Smooth muscle cell (in vitro differentiated cells): ENCODE measurements around the gene FXYD2. TPM values are rescaled to one million over a fixed set of nuclear protein-coding genes. Genes with fewer than 3 reads are reported as not detected.

Experiments used
- DNase-seq: peaks from one replicate; lab custom pipeline; 2025; ENCODE audit not compliant: unreplicated experiment; lab: John Stamatoyannopoulos, UW
- H2AFZ ChIP-seq: fragments of 200-600 bp; sonication (generic); 2 replicates; pipeline ENCODE4 v1.6.0; 2016; ENCODE audit warnings: antibody characterized with exemption, low read depth, mild to moderate bottlenecking
- H3F3A ChIP-seq: fragments of 200-600 bp; sonication (generic); 2 replicates; pipeline ENCODE4 v1.6.0; 2017; ENCODE audit warnings: antibody characterized with exemption, low read depth
- H3K27ac ChIP-seq: fragments of 200-600 bp; sonication (generic); 2 replicates; pipeline ENCODE4 v1.5.1; 2016; ENCODE audit warnings: low read depth, mild to moderate bottlenecking
- H3K27me3 ChIP-seq: fragments of 200-600 bp; sonication (generic); 2 replicates; pipeline ENCODE4 v1.6.1; 2016; ENCODE audit warnings: low read depth, mild to moderate bottlenecking
- H3K36me3 ChIP-seq: fragments of 200-600 bp; sonication (generic); 2 replicates; pipeline ENCODE4 v1.5.1; 2016; ENCODE audit warnings: low read depth
- H3K4me1 ChIP-seq: fragments of 200-600 bp; sonication (generic); 2 replicates; pipeline ENCODE4 v1.5.1; 2016; ENCODE audit warnings: low read depth
- H3K4me2 ChIP-seq: fragments of 200-600 bp; sonication (generic); 2 replicates; pipeline ENCODE4 v1.6.0; 2016; ENCODE audit warnings: mild to moderate bottlenecking
- H3K4me3 ChIP-seq: fragments of 200-600 bp; sonication (generic); 2 replicates; pipeline ENCODE4 v1.5.1; 2016; ENCODE audit warnings: mild to moderate bottlenecking
- H3K79me2 ChIP-seq: fragments of 200-600 bp; sonication (generic); 2 replicates; pipeline ENCODE4 v1.6.0; 2016; ENCODE audit warnings: low read depth, mild to moderate bottlenecking
- H3K9ac ChIP-seq: fragments of 200-600 bp; sonication (generic); 2 replicates; pipeline ENCODE4 v1.6.0; 2016; ENCODE audit warnings: low read depth
- H3K9me3 ChIP-seq: fragments of 200-600 bp; sonication (generic); replicated peaks from 2 replicates; pipeline ENCODE4 v1.5.1; 2016; ENCODE audit warnings: low read depth
- H4K20me1 ChIP-seq: fragments of 200-600 bp; sonication (generic); 2 replicates; pipeline ENCODE4 v1.6.0; 2016; ENCODE audit warnings: low read depth
- WGBS: methylation state at CpG from one replicate; pipeline ENCODE4 v1.1.7; 2016; ENCODE audit warnings: low lambda C conversion rate; 5-methylcytosine and 5-hydroxymethylcytosine counted together
- polyA plus RNA-seq: library from polyadenylated mRNA; unstranded; fragments of >200 nt; fragmentation: Nextera tagmentation; extraction: Ambion mirVana; gene quantifications from 2 replicates; pipeline ENCODE4 v1.2.1, GENCODE V29; 2016
- total RNA-seq: library from RNA; depleted of rRNA; stranded (reverse); fragments of >200 nt; gene quantifications from 2 replicates; pipeline ENCODE4 v1.2.3, GENCODE V29; 2014
- TF ChIP-seq, protein P1 (sequence below): fragments of 200-600 bp; sonication (generic); IDR thresholded peaks from 2 replicates; pipeline ENCODE4 v1.5.1; 2017; ENCODE audit warnings: borderline replicate concordance, mild to moderate bottlenecking, antibody characterized with exemption; ENCODE audit not compliant: insufficient read depth, poor library complexity, severe bottlenecking

Gene FXYD2
- total and polyA plus RNA-seq, 2 experiments from 2014 or later, result 1.00 TPM; not detected in 1

- Histone ChIP-seq H2AFZ (no peak overlapping the region), H4K20me1 (peaks cover 24% of the 10 kb centered on the region), H3K79me2 (peaks cover 6% of the 10 kb centered on the region), H3K36me3 (no peaks in the 10 kb centered on the region), H3K4me1 (peaks cover 33% of the 10 kb centered on the region), H3K27ac (peak overlapping the region; percentile 6), H3K9me3 (no peaks in the 10 kb centered on the region), H3K9ac (no peak overlapping the region), H3F3A (no peaks in the 10 kb centered on the region), H3K27me3 (no peaks in the 10 kb centered on the region), H3K4me3 (no peak overlapping the region), H3K4me2 (no peak overlapping the region)
- DNase-seq, result no peak
- TF ChIP-seq, protein P1, sequence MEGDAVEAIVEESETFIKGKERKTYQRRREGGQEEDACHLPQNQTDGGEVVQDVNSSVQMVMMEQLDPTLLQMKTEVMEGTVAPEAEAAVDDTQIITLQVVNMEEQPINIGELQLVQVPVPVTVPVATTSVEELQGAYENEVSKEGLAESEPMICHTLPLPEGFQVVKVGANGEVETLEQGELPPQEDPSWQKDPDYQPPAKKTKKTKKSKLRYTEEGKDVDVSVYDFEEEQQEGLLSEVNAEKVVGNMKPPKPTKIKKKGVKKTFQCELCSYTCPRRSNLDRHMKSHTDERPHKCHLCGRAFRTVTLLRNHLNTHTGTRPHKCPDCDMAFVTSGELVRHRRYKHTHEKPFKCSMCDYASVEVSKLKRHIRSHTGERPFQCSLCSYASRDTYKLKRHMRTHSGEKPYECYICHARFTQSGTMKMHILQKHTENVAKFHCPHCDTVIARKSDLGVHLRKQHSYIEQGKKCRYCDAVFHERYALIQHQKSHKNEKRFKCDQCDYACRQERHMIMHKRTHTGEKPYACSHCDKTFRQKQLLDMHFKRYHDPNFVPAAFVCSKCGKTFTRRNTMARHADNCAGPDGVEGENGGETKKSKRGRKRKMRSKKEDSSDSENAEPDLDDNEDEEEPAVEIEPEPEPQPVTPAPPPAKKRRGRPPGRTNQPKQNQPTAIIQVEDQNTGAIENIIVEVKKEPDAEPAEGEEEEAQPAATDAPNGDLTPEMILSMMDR, result no peak
- WGBS, result 73% methylated on average over 9 of the region's 9 CpGs
Measured at GRCh38 chr11:117870103-117870952, 45.8 kb upstream of the FXYD2 start.

GRCh38 chr11:117869604-117870003, 45.1 kb upstream of the FXYD2 start:
- no peak overlapping the region for H3K9ac ChIP-seq
- H3K79me2 ChIP-seq, result peaks cover 6% of the 10 kb centered on the region
- H3K27me3 ChIP-seq, result no peaks in the 10 kb centered on the region
- H3K9me3 ChIP-seq, result no peaks in the 10 kb centered on the region
- H2AFZ ChIP-seq, result no peak overlapping the region
- H3F3A ChIP-seq, result no peaks in the 10 kb centered on the region
- peaks cover 26% of the 10 kb centered on the region for H3K4me1 ChIP-seq
- TF ChIP-seq, protein P1, result no peak
- DNase-seq, result no peak
- no peak overlapping the region for H3K4me2 ChIP-seq
- peak overlapping the region; percentile 6 for H3K27ac ChIP-seq
- H3K36me3 ChIP-seq, result no peaks in the 10 kb centered on the region
- WGBS, result 51% methylated on average over 4 of the region's 4 CpGs
- H3K4me3 ChIP-seq, result no peak overlapping the region
- peaks cover 28% of the 10 kb centered on the region for H4K20me1 ChIP-seq

DNA sequence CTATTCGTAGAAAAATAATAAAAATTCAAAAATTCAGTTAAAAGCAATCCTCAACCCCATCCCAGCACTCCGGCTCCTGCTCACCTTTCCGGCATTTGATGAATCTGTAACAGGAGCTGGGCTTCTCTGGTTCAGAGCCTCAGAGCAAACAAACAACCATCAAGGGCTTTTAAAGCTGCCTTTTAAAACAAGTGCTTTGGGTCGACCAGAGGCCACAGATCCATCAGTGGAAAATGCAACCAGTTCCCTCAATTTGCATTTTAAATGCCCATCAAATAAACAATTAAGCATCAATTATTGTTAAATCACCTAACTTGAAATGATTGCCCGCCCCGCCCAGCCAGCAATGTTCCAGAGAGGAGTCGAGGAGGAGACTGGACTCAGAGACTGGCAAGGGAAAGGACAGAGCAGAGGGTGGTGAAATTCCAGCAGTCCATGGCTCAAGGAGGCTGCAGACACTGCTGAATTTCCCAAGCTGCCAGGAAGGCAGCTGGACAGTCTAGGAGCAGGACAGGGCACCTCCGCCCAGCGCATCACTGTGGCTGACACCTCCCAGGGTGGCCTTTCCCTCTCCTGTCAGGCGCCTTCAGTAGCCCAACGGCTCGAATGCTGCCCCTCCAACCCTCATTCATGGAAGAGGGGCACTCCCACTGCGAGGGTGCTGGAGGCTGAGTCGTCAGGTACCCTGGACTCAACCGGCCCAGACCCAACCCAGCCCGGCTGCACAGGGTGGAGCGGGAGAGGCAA, 44.4 kb upstream of the FXYD2 start:
- Histone ChIP-seq H3K27me3 (no peaks in the 10 kb centered on the region), H3K9me3 (no peaks in the 10 kb centered on the region), H3K4me1 (peaks cover 23% of the 10 kb centered on the region), H3K4me2 (no peak overlapping the region), H3K4me3 (no peak overlapping the region), H3F3A (no peaks in the 10 kb centered on the region), H3K79me2 (peaks cover 6% of the 10 kb centered on the region), H2AFZ (no peak overlapping the region), H4K20me1 (peaks cover 30% of the 10 kb centered on the region), H3K9ac (no peak overlapping the region), H3K27ac (no peak overlapping the region), H3K36me3 (no peaks in the 10 kb centered on the region)
- 81% methylated on average over 17 of the region's 17 CpGs for WGBS
- TF ChIP-seq, protein P1, result no peak
- DNase-seq, result no peak
